Activated CD8-positive, alpha-beta memory T cell treated with anti-CD3 and anti-CD28 coated beads for 4 hours (primary cell): Measurements from ENCODE around the gene AKT3.

ENCODE experiments used
- DNase-seq, 2 donors: peaks; one replicate each; pipeline ENCODE4 v3.0.0-alpha.2; 2020; ENCODE audit warnings: low read depth in 2 of 2

Gene AKT3

GRCh38 chr1:243732637-243733036 is 117.4 kb downstream of the AKT3 start:
- DNase-seq, result no peak

- DNase-seq, result no peak
Measured at GRCh38 chr1:243731974-243732625, 117.9 kb downstream of the AKT3 start.

GRCh38 chr1:243731301-243731891 is 118.6 kb downstream of the AKT3 start:
- DNase-seq, result no peak

GRCh38 chr1:243730487-243731150 is 119.4 kb downstream of the AKT3 start:
- DNase-seq, result no peak

DNA sequence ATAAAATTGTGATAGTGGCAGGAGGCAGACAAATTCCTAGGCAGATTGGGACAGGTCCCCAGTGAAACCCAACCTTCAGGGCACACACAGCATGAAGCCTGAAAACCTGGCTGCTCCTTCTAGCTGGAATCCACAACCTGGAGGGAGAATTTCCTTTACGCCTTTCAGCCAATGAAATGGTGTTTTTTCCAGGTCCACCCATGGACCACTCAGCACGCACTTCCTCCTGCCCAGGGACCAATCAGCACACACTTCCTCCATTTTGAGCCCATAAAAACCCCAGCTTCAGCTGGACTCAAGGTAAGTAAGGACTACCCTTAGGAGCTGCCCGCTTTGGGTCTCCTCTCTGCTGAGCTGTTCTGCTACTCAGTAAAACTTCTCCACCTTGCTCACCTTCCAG is 120.1 kb downstream of the AKT3 start:
- no peak for DNase-seq

DNA sequence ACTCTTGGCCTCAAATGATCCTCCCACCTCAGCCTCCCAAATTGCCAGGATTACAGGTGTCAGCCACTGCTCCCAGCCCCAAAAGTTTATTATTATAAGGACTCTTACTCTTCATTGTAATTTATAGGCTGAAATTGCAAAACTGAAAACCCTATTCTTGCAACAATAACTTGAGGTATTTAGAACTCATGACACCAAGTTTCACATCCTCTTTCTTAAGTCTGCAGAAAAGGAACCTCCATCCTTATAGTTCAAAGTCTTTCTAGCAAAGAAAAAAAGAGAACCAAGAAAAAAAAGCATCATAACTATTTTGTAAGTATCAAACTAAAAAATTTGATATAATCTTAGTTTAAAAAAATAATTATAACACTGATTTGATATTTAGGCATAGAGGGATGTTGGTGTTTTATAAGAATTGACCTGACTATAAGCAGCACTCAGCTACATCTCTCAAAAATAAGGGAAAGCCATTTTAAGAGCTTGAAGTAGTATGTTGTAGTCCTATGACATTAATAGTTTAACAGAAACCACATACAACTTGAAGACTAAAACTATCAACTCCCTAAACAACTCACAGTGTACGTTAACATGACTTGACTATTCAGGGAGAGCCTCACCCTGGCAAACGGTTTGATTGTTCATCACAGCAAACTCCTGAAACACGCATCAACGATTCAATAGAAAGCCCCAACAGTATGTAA is 122.4 kb downstream of the AKT3 start:
- DNase-seq, result no peak

GRCh38 chr1:243726806-243727502 is 123.1 kb downstream of the AKT3 start:
- DNase-seq, result no peak

GRCh38 chr1:243725846-243726245 is 124.2 kb downstream of the AKT3 start:
- no peak for DNase-seq

DNA sequence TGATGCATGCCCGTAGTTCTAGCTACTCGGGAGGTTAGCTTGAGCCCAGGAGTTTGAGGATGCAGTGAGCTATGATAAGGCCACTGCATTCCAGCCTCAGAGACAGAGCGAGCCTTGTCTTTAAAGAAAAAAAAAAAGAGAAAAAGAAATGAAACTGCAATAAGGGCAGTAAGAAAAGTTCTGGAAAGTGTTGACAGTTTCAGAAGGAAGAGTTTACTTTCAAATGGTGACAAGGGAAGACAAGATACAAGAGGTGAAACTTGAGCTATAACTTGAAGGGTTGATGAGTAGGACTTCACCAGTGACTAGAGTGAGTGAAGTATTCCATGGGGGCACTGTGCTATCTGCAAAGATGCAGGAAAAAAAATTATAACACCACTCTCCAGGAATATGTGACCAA is 125.0 kb downstream of the AKT3 start:
- no peak for DNase-seq

DNA sequence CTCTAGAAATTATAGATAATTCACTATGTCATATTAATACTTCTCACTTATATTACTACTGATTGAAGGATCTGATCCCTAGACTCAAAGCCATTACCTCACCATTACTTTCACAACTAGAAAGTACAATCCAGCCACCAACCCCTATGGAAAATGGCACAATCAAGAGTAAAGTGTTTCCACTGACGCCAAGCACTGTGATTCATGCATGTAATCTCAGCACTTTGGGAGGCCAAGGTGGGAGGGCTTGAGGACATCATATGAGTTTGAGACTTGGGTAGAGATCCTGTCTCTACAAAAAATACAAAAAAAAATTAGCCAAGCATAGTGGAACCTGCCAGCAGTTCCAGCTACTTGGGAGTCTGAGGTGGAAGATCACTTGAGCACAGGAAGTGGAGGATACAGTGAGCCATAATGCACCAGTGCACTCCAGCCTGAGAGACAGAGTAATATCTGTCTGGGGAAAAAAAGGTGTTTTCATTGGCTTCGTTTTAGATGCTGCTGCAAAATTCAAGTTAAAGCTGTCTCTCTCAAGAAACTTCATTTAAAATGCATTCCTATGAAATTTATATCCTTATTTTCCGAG is 126.5 kb downstream of the AKT3 start:
- no peak for DNase-seq

DNA sequence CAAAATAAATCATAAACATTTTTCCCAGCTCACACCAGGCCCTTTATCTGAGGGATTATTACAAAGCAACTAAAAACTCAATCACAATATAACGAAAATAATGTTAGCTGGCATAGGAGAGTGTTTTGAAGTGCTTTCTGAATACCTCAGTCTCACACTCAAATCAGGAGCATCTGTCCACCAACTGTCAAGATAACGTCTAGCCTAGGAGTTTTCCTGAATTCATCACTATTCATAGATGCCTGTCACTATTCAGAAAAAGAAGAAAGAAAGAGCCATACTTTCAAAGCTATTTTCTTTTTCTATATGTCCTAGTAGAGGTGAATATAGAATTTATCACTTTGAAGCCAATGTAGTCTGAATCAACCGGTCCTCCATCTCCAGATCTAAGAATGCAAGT is 127.0 kb downstream of the AKT3 start:
- DNase-seq, result no peak

- no peak for DNase-seq
Measured at GRCh38 chr1:243719476-243719875, 130.6 kb downstream of the AKT3 start.

DNA sequence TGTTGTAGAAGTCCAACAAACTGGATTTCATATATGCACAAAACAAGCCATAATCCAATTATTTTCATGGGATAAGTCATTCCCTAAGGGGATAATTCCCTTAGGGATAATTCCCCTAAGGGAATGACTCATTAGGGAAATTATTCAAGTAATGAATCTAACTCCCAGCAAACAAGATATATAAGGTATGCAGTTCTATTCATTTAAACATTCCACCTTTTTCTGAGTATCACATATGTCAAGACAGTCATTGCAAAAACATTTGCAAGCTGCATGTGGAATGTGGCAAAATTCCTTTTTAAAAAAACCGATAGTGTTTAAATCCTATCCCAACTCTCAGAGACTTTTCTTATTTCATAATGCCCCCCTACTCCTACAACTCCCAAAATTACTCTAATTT is 131.2 kb downstream of the AKT3 start:
- DNase-seq, result no peak

- DNase-seq, result no peak
Measured at GRCh38 chr1:243718022-243718421, 132.0 kb downstream of the AKT3 start.

- DNase-seq, result no peak
Measured at GRCh38 chr1:243716906-243717305, 133.1 kb downstream of the AKT3 start.

DNA sequence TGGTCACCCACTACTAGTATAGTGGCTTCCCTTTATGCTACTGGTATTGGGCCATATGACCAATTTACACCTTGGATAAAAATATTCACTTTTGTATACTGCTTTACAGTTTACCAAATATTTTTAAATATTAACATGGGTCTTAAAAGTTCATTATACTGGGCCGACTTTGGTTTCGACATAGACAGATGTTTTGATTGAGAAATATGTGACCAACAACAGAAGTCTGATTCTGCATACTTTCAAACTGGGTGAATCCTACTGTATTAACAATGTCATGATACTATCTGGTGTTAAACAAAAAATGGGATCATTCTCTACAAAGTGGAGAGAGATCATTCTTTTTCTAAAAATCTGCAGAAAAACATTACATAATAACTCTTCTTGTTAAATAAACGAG is 134.8 kb downstream of the AKT3 start:
- no peak for DNase-seq

- no peak for DNase-seq
Measured at GRCh38 chr1:243713470-243714186, 136.4 kb downstream of the AKT3 start.

GRCh38 chr1:243712941-243713340 is 137.1 kb downstream of the AKT3 start:
- no peak for DNase-seq

GRCh38 chr1:243712242-243712641 is 137.8 kb downstream of the AKT3 start:
- no peak for DNase-seq

DNA sequence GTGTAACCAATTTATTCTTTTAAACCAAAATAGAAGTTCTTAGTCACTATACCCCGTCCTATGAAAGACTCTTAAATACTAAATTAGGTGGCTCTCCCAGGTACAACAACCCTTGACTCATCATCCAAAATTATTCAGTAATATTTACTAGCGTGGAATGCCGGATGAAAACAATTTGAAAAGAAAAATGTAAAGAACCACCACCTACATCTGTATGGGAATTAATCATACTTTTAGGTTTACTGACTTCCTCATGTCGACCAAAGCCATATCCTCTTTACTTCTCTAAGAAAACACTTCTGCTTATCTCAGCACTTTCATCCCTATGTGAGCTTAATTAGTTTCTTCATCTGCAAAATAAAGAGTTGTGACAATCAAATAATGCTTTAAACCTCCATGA is 139.6 kb downstream of the AKT3 start:
- DNase-seq, result no peak

DNA sequence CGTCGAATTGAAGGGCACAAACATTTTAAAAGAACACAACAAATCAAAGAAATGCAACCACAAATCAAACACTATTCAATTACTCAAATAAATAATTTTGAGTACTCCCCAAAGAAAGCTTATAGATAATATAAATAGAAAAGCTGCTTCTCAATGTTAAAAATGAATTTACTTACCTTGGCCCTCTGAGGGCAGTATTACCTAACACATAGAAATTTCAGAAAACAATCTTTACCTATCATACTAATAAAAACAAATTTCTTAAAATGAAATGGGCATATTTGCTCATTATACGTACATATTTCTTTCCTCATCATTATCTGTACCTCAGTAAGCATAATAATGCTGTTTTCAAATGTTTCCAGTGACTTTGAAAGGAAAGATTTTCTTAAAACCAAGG is 141.8 kb downstream of the AKT3 start:
- no peak for DNase-seq
